Activated CD8-positive, alpha-beta memory T cell treated with anti-CD3 and anti-CD28 coated beads, Interleukin-2, amount 50 U/mL, for 1 hour (primary cell): Measurements from ENCODE around the gene CRISPLD2.
"Not testable (repeated sequence)": the region's sequence is repeated elsewhere in the genome, so short reads cannot be mapped to it uniquely, and the experiment has no call there.

Source experiments
- DNase-seq: peaks from one replicate; pipeline ENCODE4 v3.0.0-alpha.2; 2020; ENCODE audit errors: extremely low read depth

Gene CRISPLD2

GRCh38 chr16:84931107-84931494 is 111.3 kb downstream of the CRISPLD2 start:
- no peak for DNase-seq

- DNase-seq: no peak
Measured at GRCh38 chr16:84931506-84931905, 111.7 kb downstream of the CRISPLD2 start.

- DNase-seq: no peak
Measured at GRCh38 chr16:84932681-84933080, 112.9 kb downstream of the CRISPLD2 start.

DNA sequence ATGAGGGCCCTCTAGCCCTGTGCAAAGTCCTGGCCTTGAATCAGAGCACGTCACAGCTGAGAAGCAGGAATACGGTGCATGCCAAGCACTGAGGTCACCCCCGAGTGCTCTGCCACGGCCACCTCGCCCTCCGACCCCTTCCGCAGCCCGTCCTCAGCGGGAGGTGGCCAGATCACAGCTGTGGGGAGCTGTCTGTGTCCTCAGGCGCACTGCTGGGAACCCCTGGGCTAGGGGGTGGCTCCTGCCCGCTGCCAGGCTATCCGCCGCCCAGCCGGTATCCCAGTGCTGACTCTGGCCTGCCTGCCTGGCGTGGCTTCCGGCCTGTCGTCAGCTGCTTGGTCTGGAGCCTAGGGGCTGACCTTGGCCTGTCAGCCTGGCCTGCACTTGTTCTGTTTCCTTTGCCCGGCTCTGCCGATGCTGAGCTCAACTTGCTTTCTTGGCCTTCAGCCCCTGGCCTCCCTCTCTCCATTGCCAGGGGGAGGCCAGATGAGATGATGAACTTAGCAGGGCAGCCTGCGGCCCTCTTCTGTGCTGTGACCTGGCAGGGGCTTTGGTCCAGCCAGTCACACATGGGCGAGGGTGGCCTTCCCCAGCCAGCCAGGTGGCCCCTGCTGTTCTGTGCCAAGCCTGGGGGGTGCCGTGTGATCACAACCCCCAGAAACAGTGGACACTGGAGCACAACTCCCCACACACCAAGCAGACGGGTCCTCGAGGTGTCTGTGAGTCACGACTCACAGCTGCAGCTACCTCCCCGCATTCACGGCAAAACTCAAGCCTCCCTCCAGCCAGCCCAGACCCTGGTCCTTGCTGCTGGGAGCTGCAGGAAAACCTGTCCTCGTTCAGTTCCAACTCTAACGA is 114.2 kb downstream of the CRISPLD2 start:
- DNase-seq: no peak

- DNase-seq: no peak
Measured at GRCh38 chr16:84937196-84938005, 117.6 kb downstream of the CRISPLD2 start.

DNA sequence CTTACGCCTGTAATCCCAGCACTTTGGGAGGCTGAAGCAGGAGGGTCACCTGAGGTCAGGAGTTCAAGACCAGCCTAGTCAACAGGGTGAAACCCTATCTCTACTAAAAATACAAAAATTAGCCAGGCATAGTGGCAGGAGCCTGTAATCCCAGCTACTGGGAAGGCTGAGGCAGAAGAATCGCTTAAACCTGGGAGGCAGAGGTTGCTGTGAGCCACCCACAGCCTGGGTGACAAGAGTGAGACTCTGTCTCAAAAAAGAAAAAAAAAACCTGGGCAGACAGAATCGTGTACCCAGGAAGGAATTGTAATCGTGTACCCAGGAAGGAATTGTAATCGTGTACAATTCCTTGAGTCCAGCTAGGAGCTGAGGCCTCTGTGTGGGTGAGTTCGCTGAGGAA is 118.8 kb downstream of the CRISPLD2 start:
- DNase-seq: not testable (repeated sequence)

- DNase-seq: no peak
Measured at GRCh38 chr16:84940670-84941551, 121.1 kb downstream of the CRISPLD2 start.

DNA sequence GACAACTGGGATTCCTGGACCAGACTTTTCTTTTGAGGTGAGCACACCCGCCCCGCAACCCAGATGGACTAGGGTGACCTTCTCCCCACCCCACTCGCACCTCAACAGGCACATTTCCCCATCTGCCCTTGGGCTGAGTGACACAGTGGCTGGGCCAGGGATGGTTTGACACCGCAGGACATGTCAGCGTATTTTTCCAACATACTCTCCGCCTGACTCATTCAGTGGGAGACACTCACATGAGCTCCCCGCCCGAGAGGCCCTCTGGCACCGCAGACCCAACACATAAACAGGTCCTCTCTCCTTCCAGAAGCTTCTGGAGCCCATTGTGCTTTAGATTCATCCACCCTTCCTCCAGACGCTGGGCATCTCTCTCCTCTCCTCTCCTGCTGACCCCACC is 122.1 kb downstream of the CRISPLD2 start:
- DNase-seq: no peak

- DNase-seq: no peak
Measured at GRCh38 chr16:84942786-84943185, 123.0 kb downstream of the CRISPLD2 start.

DNA sequence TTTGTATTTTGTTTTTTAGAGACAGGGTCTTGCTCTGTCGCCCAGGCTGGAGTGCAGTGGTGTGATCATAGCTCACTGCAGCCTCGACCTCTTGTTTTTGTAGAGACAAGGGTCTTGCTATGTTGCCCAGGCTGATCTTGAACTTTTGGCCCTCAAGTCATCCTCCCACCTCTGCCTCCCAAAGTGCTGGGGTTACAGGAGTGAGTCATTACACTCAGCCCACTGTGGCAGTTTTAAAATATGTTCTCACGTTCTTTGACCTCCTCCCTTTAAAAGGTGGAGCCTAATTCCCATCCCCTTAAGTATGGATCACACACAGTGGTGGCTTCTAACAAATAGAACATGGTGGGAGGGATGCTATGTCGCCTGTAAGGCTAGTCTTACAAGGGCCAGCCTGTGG is 123.8 kb downstream of the CRISPLD2 start:
- DNase-seq: no peak

- no peak for DNase-seq
Measured at GRCh38 chr16:84947022-84947421, 127.2 kb downstream of the CRISPLD2 start.

DNA sequence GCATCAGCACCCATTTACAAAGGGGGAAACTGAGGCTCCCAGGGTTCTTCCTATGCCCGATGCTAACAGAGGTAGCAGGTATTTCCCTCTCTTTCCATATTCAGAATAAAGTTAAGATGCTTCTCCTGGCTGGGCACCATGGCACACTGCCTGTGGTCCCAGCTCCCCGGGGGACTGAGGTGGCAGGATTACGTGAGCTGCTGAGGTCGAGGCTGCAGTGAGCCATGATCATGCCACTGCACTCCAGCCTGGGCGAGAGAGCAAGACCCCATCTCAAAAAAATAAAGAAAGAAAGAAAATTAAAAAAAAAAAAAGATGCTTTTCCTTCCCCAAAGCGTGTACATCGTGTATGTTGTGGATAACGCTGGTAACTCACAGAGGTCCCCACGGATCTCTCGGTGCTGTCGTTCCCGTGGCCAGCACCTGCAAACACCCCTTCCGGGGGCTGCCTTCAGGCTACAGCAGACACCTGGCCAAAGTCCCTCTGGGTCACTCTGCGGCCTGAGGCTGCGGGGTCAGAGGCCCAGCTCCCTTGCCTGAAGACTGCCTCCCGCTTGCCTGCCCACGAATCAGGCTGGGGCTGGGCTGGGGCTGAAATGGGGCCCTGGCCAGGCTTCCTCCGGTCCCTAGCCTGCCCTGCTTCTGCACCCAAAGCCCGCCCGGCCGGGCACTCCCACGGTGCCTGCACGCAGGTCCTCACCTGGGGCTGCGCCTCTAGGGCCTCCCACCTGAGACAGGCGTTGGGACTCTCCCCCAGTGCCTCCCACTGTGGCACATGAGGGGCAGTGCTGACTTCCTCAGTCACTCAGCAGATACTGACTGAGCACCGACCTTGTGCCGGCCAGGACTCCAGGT is 128.4 kb downstream of the CRISPLD2 start:
- DNase-seq: no peak

GRCh38 chr16:84948851-84949610 is 129.2 kb downstream of the CRISPLD2 start:
- DNase-seq: no peak

DNA sequence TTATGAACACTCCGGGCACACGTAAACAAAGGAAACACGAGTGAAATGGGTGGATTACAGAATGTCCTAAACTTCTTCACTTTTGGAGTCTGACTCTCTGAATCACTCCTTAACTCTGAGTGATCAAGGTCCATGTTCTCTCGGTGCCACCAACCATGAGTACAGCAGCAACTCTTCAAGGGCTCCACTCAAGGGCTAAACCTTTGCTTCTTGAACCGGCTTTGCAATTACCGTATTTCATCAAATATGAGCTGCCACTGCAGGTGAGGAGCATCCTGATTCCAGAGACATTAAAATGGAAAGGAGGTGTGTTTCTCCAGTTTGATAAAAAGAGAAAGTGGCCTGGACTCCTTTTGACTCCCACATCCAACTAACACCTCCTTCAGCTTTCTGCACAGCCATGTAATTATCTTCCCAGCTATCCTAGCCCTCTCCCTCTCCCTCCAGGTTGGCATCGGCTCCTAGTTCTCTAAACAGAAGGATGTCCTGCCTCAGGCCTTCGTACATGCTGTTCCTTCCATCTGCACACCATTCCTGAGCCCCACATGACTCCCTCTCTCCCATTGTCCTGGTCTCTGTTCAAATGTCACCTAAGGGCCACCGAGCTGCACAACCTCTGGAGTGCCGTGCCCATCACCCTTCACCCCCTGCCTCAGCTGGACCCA is 130.1 kb downstream of the CRISPLD2 start:
- DNase-seq: no peak

DNA sequence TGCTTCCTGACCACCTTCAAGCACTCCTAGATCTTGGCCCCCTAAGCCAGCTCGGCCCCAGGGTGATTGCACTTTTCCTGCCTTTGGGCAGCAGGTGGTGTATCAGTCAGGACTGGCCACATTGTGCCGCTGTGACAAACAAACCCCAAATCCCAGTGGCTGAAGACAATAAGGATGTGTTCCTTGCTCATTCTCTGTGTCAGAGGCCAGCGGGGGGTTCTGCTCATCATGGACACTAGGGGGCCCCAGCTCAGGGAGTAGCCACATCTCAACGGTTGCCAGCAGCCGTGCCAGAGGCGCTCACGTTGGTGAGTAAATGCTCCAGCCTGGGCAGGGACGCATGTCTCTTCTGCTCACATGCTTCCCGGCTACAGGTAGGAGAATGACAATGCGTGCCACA is 131.1 kb downstream of the CRISPLD2 start:
- DNase-seq: no peak

- DNase-seq: peak; percentile 20
Measured at GRCh38 chr16:84952335-84953189, 132.8 kb downstream of the CRISPLD2 start.

GRCh38 chr16:84953190-84953746 is 133.5 kb downstream of the CRISPLD2 start:
- DNase-seq: no peak

GRCh38 chr16:84955427-84955826 is 135.6 kb downstream of the CRISPLD2 start:
- no peak for DNase-seq
